ENCODE results near the gene RBM41.
"Not testable (repeated sequence)": the region's sequence is repeated elsewhere in the genome, so short reads cannot be mapped to it uniquely, and the experiment has no call there.

Gene RBM41

DNA sequence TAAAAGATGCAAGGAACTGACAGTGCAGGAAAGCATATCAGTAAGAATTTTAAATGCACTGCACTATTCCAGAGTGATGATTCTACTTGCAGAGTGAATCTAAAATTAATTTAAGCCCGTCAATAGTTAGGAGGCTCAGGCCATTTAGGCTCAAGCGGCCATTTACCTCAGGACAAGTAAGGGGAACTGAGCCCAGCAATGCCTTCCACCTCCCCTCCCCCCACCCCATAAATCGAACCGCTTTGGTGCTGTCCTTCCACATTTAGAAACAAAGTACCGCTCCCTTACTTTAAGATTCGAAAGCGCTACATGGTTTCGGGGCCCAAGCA, 665 bp downstream of the RBM41 start:
- peaks cover 38% of the 10 kb centered on the region for H3K36me3 Mint-ChIP-seq (ENCODE audit: low read depth)

DNA sequence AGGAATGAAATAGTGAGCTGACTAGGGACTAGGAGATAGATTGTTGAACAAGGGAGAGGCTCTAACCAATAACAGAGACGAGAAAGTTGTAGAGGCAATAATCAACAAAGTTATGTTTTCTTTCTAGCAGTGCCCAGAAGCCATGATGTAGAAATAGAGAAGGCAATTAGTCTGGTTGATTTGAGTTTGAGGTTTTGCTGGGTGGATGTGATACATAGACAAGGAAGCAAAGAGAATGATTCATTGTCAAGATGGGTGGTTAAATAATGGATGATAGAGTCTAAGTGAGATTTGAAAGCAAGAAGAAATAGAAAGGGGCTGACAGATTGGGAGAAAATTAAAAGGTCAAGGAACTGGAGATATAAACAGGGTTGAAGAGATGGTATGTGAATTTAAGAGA, 11.2 kb downstream of the RBM41 start:
- Mint-ChIP-seq H3K4me3 (no peak overlapping the region), H3K36me3 (ENCODE audit: low read depth) (peaks cover 38% of the 10 kb centered on the region), H3K9me3 (no peaks in the 10 kb centered on the region), H3K27ac (no peak overlapping the region), H3K4me1 (ENCODE audit: low read depth) (peaks cover 6% of the 10 kb centered on the region), H3K27me3 (ENCODE audit: low read depth) (no peaks in the 10 kb centered on the region)
- no peak for DNase-seq (ENCODE audit: low spot score)

More for the DNA sequence above, 665 bp downstream of the RBM41 start:
- Mint-ChIP-seq H3K27me3 (ENCODE audit: low read depth) (no peaks in the 10 kb centered on the region), H3K4me3 (peak overlapping the region; percentile 97), H3K9me3 (no peaks in the 10 kb centered on the region), H3K4me1 (ENCODE audit: low read depth) (peaks cover 24% of the 10 kb centered on the region), H3K27ac (peak overlapping the region; percentile 57)
- DNase-seq (ENCODE audit: low spot score) = no peak

DNA sequence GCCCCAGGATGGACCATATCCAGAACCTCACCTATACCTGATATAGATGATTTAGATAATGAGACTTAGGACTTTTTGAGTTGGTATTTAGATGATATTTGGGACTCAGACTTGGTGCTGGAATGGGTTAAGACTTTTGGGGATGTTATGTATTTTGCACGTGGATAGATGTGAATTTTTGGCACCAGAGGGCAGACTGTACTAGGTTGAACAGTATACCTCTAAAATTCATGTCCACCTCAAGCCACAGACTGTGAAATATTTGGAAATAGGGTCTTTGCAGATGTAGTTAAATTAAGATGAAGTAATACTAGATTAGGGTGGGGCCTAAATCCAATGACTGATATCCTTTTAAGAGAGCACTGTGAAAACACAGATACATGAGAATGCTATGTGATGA, 15.6 kb downstream of the RBM41 start:
- no peaks in the 10 kb centered on the region for H3K9me3 Mint-ChIP-seq
- H3K36me3 Mint-ChIP-seq (ENCODE audit: low read depth) = peaks cover 33% of the 10 kb centered on the region
- H3K27ac Mint-ChIP-seq = no peak overlapping the region
- no peak overlapping the region for H3K4me3 Mint-ChIP-seq
- DNase-seq (ENCODE audit: low spot score) = no peak
- no peaks in the 10 kb centered on the region for H3K27me3 Mint-ChIP-seq (ENCODE audit: low read depth)
- peaks cover 6% of the 10 kb centered on the region for H3K4me1 Mint-ChIP-seq (ENCODE audit: low read depth)

DNA sequence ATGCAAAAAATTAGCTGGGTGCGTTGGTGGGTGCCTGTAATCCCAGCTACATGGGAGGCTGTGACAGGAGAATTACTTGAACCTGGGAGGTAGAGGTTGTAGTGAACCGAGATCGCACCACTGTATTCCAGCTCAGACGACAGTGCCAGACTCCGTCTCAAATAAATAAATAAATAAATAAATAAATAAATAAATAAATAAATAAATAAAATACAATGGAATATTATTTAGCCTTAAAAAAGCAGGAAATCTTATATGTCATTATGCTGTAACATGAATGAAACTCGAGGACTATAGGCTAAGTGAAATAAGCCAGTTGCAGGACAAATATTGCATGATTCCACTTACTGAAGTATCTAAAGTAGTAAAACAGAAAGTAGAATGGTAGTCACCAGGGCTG, 42.5 kb downstream of the RBM41 start:
- H3K4me1 Mint-ChIP-seq (ENCODE audit: low read depth) = peaks cover 4% of the 10 kb centered on the region
- peaks cover 19% of the 10 kb centered on the region for H3K9me3 Mint-ChIP-seq
- H3K27me3 Mint-ChIP-seq (ENCODE audit: low read depth) = no peaks in the 10 kb centered on the region
- H3K36me3 Mint-ChIP-seq (ENCODE audit: low read depth) = peaks cover 21% of the 10 kb centered on the region
- no peak overlapping the region for H3K4me3 Mint-ChIP-seq
- DNase-seq (ENCODE audit: low spot score) = no peak
- H3K27ac Mint-ChIP-seq = no peak overlapping the region

DNA sequence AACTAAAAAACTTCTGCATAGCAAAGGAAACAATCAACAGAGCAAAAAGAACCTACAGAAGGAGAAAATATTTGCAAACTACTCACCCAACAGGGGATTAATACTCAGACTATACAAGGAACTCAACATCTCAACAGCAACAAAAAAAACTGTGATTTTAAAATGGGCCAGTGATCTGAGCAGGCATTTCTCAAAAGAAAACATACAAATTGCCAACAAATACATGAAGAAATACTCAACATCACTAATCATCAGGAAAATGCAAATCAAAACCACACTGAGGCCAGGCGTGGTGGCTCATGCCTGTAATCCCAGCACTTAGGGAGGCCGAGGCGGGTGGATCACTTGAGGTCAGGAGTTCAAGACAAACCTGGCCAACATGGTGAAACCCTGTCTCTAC, 60.9 kb downstream of the RBM41 start:
- DNase-seq (ENCODE audit: low spot score); H3K27me3 Mint-ChIP-seq (ENCODE audit: low read depth); H3K4me3 Mint-ChIP-seq; H3K9me3 Mint-ChIP-seq; H3K27ac Mint-ChIP-seq; H3K4me1 Mint-ChIP-seq (ENCODE audit: low read depth); H3K36me3 Mint-ChIP-seq (ENCODE audit: low read depth): not testable (repeated sequence)

DNA sequence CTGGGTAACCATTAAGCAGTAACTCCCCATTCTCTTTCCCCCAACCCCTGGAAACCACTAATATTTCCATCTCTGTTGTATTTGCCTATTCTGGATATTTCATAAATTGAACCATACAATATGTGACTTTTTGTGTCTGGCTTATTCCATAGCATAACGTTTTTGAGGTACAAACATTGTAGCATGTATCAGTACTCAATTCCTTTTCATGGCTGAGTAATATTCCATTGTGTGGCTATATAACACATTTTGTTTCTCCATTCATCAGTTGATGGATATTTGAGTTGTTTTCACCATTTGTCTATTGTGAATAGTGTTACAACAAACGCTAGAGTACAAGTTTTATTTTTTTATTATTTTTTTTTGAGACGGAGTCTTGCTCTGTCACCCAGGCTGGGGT, 63.6 kb downstream of the RBM41 start:
- H3K36me3 Mint-ChIP-seq (ENCODE audit: low read depth) = no peaks in the 10 kb centered on the region
- H3K27ac Mint-ChIP-seq = no peak overlapping the region
- H3K9me3 Mint-ChIP-seq = no peaks in the 10 kb centered on the region
- no peaks in the 10 kb centered on the region for H3K27me3 Mint-ChIP-seq (ENCODE audit: low read depth)
- no peak for DNase-seq (ENCODE audit: low spot score)
- no peak overlapping the region for H3K4me3 Mint-ChIP-seq
- H3K4me1 Mint-ChIP-seq (ENCODE audit: low read depth) = no peaks in the 10 kb centered on the region

DNA sequence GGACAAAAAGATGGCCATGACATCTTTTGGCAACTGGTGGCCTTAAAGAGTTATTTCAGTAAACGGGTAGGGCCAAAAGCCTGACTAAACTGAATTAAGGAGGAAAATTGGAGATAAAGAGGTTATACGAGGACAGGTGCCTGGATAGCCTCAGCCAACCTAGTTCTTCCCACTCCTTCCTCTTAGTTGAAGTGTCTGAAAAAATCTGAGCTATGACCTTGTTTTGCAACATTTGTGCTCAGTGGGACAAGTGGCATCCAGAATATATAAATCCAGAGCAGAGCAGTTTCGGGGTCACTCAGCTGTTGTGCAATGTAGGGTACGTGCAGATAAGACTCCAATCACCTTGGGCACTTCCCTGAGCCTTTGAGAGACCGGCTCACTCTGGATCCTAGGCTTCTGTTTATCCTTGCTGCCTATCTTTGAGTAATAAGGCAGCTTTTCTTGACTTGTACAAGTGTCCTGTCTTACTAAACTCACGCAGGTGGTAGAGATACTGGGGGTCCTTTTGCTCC, 68.4 kb downstream of the RBM41 start:
- no peaks in the 10 kb centered on the region for H3K36me3 Mint-ChIP-seq (ENCODE audit: low read depth)
- no peak overlapping the region for H3K4me3 Mint-ChIP-seq
- no peak overlapping the region for H3K27ac Mint-ChIP-seq
- no peaks in the 10 kb centered on the region for H3K27me3 Mint-ChIP-seq (ENCODE audit: low read depth)
- no peaks in the 10 kb centered on the region for H3K4me1 Mint-ChIP-seq (ENCODE audit: low read depth)
- DNase-seq (ENCODE audit: low spot score) = no peak
- H3K9me3 Mint-ChIP-seq = no peaks in the 10 kb centered on the region

DNA sequence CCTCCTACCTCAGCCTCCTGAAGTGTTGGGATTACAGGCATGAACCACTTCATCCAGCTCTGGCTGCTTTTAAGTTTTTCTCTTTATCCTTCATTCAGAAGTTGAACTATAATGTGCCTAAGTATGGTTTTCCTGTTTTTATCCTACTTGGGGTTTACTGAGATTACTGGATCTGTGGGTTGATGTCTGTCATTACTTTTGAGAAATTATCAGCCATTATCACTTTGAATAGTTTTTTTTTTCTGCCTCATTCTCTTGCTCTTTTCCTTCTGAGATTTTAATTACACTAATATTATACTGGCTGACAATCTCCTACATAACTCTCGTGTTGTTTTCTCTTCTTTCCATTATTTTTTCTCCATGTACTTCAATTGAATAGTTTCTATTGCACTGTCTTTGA, 71.0 kb downstream of the RBM41 start:
- no peaks in the 10 kb centered on the region for H3K4me1 Mint-ChIP-seq (ENCODE audit: low read depth)
- no peak overlapping the region for H3K4me3 Mint-ChIP-seq
- H3K27me3 Mint-ChIP-seq (ENCODE audit: low read depth) = no peaks in the 10 kb centered on the region
- DNase-seq (ENCODE audit: low spot score) = no peak
- H3K27ac Mint-ChIP-seq = no peak overlapping the region
- no peaks in the 10 kb centered on the region for H3K36me3 Mint-ChIP-seq (ENCODE audit: low read depth)
- no peaks in the 10 kb centered on the region for H3K9me3 Mint-ChIP-seq

DNA sequence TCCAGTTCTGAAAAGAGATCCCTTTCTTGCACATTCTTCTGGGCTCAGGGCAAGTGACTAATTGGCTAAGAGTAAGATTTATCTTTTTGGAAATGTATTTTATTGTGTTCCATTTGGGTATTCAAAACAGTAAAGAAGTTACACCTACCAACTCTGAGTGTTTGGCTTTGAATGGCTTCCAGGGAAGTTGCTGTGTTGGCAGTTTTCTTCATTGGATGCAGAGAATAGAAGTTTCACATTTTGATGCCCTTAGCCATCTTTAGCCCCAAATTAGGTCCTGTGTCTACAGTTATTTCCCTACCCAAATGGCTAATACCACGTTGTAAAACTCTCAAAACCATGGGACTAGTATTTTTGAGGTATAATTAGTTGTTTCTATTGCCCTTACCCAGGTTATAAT, 88.9 kb downstream of the RBM41 start:
- Mint-ChIP-seq H3K4me3 (no peak overlapping the region), H3K27ac (no peak overlapping the region), H3K36me3 (ENCODE audit: low read depth) (no peaks in the 10 kb centered on the region), H3K27me3 (ENCODE audit: low read depth) (no peaks in the 10 kb centered on the region), H3K9me3 (no peaks in the 10 kb centered on the region), H3K4me1 (ENCODE audit: low read depth) (no peaks in the 10 kb centered on the region)
- no peak for DNase-seq (ENCODE audit: low spot score)

DNA sequence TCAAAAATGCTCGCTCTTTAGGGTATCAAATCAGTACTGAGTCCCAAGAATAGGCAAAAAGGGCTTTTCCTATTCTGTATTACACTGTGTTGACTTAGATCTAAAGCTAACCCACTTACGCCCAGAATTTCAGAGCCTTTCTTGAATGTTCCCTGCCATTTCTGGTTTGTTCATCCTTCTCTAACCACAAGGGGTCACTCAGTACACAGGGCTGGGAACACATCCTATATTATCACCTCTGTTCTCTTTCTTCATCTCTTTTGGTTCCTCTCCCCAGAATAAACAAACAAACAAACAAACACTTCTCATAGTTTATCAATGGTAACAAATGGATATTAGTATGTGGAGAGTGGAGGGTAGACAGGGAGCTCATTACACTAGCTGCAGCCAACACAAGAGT, 93.1 kb downstream of the RBM41 start:
- H3K4me3 Mint-ChIP-seq = no peak overlapping the region
- DNase-seq (ENCODE audit: low spot score) = no peak
- no peaks in the 10 kb centered on the region for H3K4me1 Mint-ChIP-seq (ENCODE audit: low read depth)
- H3K9me3 Mint-ChIP-seq = no peaks in the 10 kb centered on the region
- no peaks in the 10 kb centered on the region for H3K36me3 Mint-ChIP-seq (ENCODE audit: low read depth)
- H3K27me3 Mint-ChIP-seq (ENCODE audit: low read depth) = no peaks in the 10 kb centered on the region
- no peak overlapping the region for H3K27ac Mint-ChIP-seq

DNA sequence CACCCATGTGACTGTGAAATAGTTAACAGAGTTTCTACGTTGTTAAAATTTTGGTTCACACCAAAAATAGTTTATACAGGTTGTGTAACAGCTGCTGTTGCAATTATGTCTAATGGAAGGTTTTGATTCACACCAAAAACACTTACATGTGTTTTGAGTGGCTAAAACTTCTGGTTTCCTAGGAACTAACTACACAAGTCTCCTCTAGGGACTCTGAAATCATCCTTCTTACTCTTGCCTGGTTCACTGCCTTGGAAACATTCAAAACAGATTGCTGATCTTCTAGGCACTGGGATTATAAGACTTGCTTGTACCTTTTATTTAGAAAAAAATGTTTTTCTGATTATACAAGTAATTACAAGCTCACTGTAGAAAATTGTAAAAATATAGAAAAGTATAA, 103.7 kb downstream of the RBM41 start:
- no peak overlapping the region for H3K27ac Mint-ChIP-seq
- no peaks in the 10 kb centered on the region for H3K9me3 Mint-ChIP-seq
- no peaks in the 10 kb centered on the region for H3K27me3 Mint-ChIP-seq (ENCODE audit: low read depth)
- no peaks in the 10 kb centered on the region for H3K36me3 Mint-ChIP-seq (ENCODE audit: low read depth)
- DNase-seq (ENCODE audit: low spot score) = no peak
- H3K4me1 Mint-ChIP-seq (ENCODE audit: low read depth) = no peaks in the 10 kb centered on the region
- no peak overlapping the region for H3K4me3 Mint-ChIP-seq

All from T-helper 2 cell treated with Interferon-gamma antibody and Interleukin-4, amounts not matched to agents 5 μg/mL and 100 μg/mL, for 36 hours (primary cell).